Hematopoietic multipotent progenitor cell treated with erythropoietin and hydrocortisone succinate and interleukin-3 and kit ligand, for 4 days (in vitro differentiated cells): Measurements from ENCODE around the gene RPA3.

Source experiments
- DNase-seq: peaks from one replicate; pipeline ENCODE4 v3.0.0-alpha.2; 2015

Gene RPA3

GRCh38 chr7:7731732-7732131, 13.3 kb upstream of the RPA3 start:
- no peak for DNase-seq

DNA sequence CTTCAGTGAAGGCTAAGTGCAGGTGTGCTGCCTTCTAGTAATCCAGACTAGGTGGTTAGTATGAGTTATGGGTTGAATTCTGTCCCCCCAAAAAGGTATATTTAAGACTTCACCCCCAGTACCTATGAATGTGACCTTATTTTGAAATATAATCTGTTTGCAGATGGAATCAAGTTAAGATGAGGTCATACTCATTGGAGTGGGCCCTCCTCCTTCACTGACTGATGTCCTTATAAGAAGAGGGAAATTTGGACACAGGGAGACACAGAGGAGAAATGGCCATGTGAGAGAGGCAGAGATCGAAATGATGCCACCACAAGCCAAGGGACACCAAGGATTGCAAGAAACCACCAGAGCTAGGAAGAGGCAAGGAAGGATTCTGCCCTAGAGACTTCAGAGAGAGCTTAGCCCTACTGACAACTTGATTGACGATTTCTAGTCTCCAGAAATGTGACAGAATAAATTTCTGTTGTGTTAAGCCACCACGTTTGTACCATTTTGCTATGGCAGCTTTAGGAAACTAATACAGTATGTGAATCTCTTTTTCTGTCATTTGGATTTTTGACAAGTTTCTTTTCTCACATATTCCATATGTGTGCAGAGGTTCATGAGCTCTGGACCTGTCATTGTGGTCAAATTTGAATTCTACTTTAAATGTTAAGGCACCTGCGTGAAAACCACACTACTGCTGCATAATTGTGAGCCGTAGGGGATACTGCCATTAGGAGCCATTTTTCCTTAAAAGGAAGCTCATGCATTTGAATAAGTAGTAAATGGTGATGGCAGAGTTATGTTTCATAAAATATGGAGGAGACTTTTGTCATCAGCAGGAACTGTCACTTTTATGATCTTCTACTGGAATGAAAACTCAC, 2.6 kb upstream of the RPA3 start:
- DNase-seq, result no peak

- DNase-seq, result no peak
These were observed 1.8 kb upstream of the RPA3 start for GRCh38 chr7:7720193-7720592.

- DNase-seq, result peak; percentile 53
These were observed 829 bp upstream of the RPA3 start for GRCh38 chr7:7719236-7719635.

GRCh38 chr7:7713730-7714129, 4.7 kb downstream of the RPA3 start:
- DNase-seq, result no peak

DNA sequence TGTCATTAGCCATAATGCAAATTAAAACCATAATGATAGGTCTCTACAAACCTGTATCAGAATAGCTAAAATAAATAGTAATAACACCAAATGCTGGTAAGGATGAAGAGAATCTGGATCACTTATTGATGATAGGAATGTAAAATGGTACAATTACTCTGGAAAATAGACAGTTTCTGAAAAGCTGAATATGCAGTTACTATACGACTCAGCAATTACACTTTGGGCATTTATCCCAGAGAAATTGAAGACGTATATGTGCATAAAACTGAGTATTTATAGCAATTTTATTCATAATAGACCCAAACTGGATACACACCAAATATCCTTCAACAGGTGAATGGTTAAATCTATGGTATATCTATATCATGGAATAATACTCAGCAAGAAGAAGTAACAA, 7.9 kb downstream of the RPA3 start:
- no peak for DNase-seq

- no peak for DNase-seq
These were observed 9.1 kb downstream of the RPA3 start for GRCh38 chr7:7709291-7709690.

DNA sequence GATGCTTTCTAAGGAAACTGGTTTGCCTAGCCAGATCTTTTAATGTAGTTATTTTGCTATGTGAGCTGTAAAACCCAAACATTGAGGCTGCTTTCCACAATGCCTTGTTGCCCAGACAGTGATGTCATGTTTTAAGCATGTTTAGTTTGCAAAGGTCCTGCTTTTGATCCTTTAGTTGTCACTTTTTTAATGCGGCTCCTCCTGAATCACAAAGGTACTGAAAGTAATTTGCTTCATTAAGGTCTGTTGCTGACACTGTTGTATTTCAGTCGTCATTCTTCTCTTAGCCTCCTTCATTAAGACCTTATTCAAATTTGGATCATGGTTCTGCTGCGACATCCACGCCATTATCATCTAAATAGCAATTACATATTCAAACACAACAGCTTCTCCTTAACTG, 10.6 kb downstream of the RPA3 start:
- no peak for DNase-seq

- DNase-seq, result no peak
These were observed 11.2 kb downstream of the RPA3 start for GRCh38 chr7:7707246-7707645.

DNA sequence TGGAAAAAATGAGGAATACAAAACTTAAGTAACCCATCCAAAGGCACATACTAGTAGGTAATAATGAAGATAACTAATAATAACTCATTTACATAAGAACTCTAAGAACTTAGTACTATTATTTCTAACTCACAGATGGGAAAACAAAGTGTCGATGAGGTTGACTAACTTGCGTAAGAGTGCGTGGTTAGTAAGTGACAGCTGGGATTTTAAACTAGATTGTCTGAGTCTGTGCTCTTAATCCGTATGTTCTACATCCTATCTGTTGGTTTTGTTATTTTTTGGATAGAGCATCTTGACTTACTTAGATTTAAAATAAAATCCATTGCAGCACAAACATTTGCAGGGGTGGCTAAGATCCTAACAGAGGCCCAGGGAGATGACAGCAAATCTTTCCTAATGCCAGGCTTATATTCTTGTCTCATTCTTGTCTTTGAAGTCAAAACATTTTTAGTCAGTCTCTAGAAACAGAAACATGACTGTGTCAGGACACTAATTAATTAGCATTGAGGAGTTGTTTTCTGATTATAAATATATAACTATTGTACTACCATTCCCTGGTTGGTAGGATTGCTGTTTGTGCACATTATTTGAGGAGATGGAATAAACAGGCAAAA, 11.7 kb downstream of the RPA3 start:
- peak; percentile 35 for DNase-seq

GRCh38 chr7:7706101-7706511, 12.3 kb downstream of the RPA3 start:
- DNase-seq, result no peak

- no peak for DNase-seq
These were observed 13.1 kb downstream of the RPA3 start for GRCh38 chr7:7705318-7705717.

DNA sequence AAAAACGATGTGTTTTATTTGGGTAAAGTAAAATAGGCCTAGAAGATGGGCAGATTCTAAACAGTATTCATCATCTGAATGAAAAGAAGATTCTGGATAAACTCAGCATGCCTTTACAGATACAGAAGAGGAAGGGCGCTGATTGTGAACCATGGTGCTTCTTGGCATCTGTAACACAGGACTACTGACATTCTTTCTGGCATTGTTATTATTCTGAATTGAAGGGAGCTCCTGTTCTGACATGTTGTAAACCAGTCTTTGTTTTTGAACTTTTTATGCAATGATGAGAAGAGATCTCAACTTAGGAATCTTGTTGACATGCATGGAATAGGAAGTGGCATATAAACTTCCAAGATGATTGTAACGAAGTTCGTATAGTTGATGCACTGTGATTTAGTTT, 13.5 kb downstream of the RPA3 start:
- DNase-seq, result no peak

DNA sequence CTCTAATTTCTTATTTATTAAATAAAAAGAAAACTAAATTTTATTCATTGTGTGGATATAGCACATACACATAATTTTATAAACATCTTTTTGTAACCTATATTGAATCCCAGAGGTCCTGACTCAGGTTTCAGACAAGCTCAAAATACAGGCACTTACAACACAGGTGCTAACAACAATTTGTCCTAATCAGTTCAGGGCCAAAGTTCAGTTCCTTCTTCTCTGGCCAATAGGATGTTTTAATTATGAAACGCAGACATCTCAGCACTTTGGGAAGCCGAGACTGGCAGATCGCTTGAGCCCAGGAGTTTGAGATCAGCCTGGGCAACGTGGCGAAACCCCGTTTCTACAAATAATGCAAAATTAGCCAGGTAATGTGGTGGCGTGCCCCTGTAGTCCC, 15.0 kb downstream of the RPA3 start:
- DNase-seq, result no peak

DNA sequence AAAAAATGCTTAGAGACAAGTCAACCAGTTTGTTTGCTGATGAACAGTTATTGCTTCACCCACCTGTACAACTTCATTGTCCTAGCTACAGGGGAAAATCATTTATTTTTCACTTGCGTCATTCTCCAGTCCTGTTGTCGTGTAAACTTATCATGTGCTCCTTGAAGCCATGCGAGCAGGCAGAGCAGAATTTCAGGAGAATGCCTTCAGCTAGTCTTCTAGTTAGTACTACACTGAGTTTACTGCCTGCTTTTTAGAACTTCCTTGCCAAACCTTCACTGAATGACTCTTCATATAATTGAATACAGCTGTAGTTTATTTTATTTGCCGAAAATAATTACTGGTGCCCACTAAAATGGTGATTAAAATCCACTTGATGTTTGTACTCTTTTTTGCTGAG, 15.6 kb downstream of the RPA3 start:
- DNase-seq, result no peak

GRCh38 chr7:7701527-7701926, 16.9 kb downstream of the RPA3 start:
- DNase-seq, result no peak

DNA sequence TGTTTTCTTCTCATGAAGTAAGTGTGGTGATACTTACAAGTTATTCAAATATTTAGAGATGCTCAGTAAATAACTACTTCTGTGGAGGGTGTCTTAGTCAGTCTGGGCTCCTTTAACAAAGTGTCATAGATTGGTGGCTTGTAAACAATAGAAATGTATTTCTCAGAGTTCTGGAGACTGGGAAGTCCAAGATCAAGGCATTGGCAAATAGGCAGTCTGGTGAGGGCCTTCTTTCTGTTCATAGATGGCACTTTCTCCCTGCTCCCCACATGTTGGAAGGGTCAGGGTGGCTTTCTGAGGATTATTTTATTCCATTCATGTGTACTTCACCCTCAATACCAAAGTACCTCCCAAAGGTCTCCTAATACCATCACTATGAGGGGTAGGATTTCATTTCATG, 18.4 kb downstream of the RPA3 start:
- no peak for DNase-seq

DNA sequence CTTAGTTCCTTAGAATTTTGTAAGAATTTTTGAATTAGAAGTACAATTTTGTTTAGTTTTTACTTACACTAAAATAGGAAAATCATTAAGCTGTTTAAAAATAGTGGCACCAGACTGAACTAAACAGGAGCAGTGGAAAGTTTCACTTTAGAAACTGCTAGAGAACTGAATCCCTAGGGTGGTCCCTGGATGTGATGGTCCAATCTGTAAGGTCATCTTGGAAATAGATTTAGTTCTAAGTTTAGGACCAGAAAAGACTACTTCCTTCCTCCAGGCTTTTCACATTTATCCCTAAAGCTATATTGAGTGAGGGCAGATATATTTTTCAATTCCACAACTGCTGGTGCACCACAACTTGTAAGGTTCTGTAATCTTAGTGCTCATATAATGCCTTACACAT, 19.0 kb downstream of the RPA3 start:
- no peak for DNase-seq

DNA sequence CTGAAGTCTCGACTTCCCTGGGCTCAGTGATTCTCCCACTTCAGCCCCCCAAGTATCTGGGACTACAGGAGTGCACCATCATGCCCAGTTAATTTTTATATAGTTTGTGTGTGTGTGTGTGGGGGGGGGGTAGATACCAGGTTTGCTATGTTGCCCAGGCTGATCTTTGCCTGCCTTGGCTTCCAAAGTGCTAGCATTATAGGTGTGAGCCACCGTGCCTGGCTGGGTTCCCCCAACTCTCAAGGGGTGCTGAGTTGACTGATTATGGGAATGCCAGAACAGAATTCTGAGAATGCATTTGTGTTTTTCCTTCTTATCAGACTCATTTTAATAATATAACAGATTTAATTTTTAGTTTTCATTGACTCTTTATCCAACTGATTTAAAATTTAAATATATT, 19.5 kb downstream of the RPA3 start:
- DNase-seq, result no peak

DNA sequence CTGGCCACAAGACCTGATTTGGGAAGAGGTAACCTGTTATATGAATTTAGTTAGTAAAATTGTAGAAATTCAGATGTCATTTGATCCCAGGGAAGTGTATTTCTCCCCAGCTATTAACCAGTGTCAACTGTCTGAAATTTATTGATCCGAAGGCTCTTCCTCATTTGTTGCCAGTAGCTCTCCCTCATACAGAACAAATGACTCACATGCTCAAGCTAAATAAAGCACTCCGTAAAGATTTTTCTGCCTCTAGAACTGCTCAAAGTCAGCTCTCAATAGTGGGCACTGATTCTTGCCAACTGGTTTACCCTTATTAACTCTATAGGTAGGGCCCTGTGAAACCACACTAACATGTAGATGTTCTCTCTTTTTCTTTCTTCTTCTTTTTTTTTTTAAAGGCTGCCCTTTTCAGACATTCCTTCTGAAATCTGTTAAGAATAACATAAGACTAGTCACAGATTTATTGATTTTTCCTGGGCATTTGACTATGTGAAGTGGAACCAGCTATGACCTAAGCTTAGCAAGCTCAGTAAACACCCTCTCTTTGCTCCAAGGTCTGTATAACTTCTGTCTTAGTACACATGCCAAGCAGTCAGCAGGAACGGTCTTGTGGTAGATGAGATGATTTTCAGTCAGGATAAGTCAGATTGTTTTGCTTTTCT, 21.8 kb downstream of the RPA3 start:
- DNase-seq, result no peak

GRCh38 chr7:7695111-7695817, 23.1 kb downstream of the RPA3 start:
- no peak for DNase-seq

DNA sequence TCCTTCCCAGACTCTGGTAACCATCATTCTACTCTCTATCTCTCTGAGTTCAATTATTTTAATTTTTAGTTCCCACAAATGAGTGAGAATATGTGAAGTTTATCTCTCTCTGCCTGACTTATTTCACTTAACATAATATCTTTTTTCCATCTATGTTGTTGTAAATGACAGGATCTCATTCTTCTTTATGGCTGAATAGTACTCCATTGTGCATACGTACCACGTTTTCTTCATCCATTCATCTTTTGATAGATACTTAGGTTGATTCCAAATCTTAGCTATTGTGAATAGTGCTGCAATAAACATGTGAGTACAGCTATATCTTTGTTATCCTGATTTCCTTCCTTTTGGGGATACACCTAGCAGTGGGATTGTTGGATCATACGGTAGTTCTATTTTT, 23.9 kb downstream of the RPA3 start:
- DNase-seq, result no peak

DNA sequence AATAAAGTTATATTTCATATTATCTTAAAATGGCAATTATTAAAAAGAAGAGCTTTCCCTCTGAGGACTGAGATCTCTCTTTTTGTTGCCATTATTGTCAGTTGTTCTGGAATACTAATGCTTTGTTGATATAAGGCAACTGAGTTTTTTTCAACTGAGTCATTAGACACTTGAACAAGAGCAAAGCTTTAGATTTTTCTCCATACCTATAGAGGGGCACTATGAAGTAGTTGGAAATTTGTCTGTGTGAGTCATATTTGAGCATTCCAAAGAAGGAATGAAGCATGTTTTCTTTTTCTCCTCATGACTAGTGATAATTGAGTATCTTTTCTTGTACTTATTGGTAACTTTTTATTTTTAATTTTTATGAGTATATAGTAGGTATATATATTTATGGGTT, 24.5 kb downstream of the RPA3 start:
- DNase-seq, result no peak

GRCh38 chr7:7688956-7689355, 29.5 kb downstream of the RPA3 start:
- peak; percentile 19 for DNase-seq
